Cardiac muscle cell (in vitro differentiated cells and primary cell): ENCODE data around the gene WDR93. TPM values are rescaled to one million over a fixed set of nuclear protein-coding genes. Genes with fewer than 3 reads are reported as not detected.
A peak's percentile ranks its signal among the peaks of the same experiment; 100 is the strongest.
"Not testable (repeated sequence)": the region's sequence is repeated elsewhere in the genome, so short reads cannot be mapped to it uniquely, and the experiment has no call there.

ENCODE experiments used
- DNase-seq, 2 donors: peaks; one replicate each; pipeline versions ENCODE4 v3.0.0 to v3.0.0-alpha.2; 2010 to 2017; ENCODE audit warnings: low read depth in 1 of 2, low spot score in 1 of 2
- H3K27ac ChIP-seq: fragments of 200-600 bp; sonication (generic); 2 replicates; pipeline ENCODE4 v1.5.1; 2016
- H3K27me3 ChIP-seq: fragments of 200-600 bp; sonication (generic); 2 replicates; pipeline ENCODE4 v1.6.0; 2016; ENCODE audit warnings: control low read depth
- H3K36me3 ChIP-seq: fragments of 200-600 bp; sonication (generic); 2 replicates; pipeline ENCODE4 v1.5.1; 2016; ENCODE audit warnings: control low read depth
- H3K4me1 ChIP-seq: fragments of 200-600 bp; sonication (generic); 2 replicates; pipeline ENCODE4 v1.8.1; 2017; ENCODE audit warnings: low read depth, mild to moderate bottlenecking, mixed run types
- H3K4me3 ChIP-seq: fragments of 200-600 bp; sonication (generic); 2 replicates; pipeline ENCODE4 v1.5.1; 2016; ENCODE audit warnings: mild to moderate bottlenecking
- H3K9me3 ChIP-seq: fragments of 200-600 bp; sonication (generic); 2 replicates; pipeline ENCODE4 v1.5.1; 2017; ENCODE audit warnings: low read depth, mild to moderate bottlenecking, control low read depth
- polyA plus RNA-seq: library from polyadenylated mRNA; unstranded; fragments of >200 nt; fragmentation: Nextera tagmentation; extraction: Ambion mirVana; gene quantifications from 2 replicates; pipeline ENCODE4 v1.2.1, GENCODE V29; 2016
- total RNA-seq: library from RNA; depleted of rRNA; stranded (reverse); fragments of >200 nt; gene quantifications from 2 replicates; pipeline ENCODE4 v1.2.3, GENCODE V29; 2016
- TF ChIP-seq, protein P1 (sequence below): IDR thresholded peaks from 2 replicates; pipeline ENCODE4 v1.5.1; 2012; ENCODE audit warnings: low read depth, mild to moderate bottlenecking, low read length

Gene WDR93
- total and polyA plus RNA-seq, 2 experiments from 2014 or later = 0.06 to 0.73 TPM

DNA sequence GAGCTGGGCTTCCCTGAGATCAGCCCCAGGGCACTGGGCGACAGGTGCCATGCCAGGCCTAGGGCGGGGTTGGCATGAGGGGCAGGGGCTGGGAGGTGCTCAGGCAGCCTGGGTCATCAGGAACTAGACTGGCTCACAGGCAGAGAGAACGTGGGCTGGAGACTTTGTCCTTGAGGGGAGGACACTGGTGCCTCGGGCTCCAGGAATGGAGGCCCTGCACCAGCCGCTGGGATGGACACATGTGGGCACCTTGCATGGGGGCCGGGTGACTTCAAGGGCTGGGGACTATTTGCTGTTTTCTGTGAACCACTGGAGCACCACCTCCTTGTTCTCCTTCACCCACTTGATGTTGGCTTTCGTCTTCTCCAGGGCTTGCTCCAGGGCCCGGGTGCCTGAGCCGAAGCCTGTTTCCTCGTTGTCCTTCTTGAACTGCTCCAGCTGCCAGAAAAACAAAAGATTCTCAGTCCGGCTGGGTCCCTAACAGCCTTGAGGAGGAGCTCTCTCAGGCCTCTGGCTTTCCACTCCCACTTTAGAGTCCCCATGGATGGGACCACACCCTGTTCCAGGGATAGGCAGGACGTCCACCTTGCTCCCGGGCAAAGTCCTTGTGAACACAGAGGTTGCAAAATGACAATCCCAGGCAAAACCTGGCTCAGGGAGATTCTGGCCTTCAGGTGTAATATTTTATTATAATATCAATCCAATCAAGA is 94.6 kb downstream of the WDR93 start:
- Histone ChIP-seq H3K4me1 (peaks cover 17% of the 10 kb centered on the region), H3K4me3 (no peak overlapping the region), H3K27ac (no peak overlapping the region), H3K36me3 (no peaks in the 10 kb centered on the region), H3K9me3 (no peaks in the 10 kb centered on the region), H3K27me3 (no peaks in the 10 kb centered on the region)
- TF ChIP-seq, protein P1, sequence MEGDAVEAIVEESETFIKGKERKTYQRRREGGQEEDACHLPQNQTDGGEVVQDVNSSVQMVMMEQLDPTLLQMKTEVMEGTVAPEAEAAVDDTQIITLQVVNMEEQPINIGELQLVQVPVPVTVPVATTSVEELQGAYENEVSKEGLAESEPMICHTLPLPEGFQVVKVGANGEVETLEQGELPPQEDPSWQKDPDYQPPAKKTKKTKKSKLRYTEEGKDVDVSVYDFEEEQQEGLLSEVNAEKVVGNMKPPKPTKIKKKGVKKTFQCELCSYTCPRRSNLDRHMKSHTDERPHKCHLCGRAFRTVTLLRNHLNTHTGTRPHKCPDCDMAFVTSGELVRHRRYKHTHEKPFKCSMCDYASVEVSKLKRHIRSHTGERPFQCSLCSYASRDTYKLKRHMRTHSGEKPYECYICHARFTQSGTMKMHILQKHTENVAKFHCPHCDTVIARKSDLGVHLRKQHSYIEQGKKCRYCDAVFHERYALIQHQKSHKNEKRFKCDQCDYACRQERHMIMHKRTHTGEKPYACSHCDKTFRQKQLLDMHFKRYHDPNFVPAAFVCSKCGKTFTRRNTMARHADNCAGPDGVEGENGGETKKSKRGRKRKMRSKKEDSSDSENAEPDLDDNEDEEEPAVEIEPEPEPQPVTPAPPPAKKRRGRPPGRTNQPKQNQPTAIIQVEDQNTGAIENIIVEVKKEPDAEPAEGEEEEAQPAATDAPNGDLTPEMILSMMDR = no peak
- no peak for DNase-seq

DNA sequence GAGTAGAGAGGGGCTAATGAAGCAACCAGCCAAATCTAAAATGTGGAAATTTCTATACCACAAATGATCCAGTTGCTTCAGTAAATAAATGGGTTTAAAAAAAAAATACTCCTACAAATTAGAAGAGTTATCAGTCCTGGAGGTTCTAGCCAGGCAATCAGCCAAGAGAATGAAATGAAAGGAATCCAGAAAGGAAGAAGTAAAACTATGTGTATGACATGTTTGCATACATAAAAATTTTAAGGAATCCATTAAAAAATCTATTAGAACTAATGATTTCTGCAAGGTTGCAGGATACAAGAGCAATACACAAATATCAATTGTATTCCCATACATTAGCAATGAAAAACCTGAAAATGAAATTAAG is 95.1 kb downstream of the WDR93 start:
- Histone ChIP-seq H3K27me3 (no peaks in the 10 kb centered on the region), H3K27ac (no peak overlapping the region), H3K4me3 (no peak overlapping the region), H3K9me3 (no peaks in the 10 kb centered on the region), H3K4me1 (peaks cover 12% of the 10 kb centered on the region), H3K36me3 (no peaks in the 10 kb centered on the region)
- TF ChIP-seq, protein P1 = no peak
- DNase-seq = peak in 1 of 2 donors; percentile 76

DNA sequence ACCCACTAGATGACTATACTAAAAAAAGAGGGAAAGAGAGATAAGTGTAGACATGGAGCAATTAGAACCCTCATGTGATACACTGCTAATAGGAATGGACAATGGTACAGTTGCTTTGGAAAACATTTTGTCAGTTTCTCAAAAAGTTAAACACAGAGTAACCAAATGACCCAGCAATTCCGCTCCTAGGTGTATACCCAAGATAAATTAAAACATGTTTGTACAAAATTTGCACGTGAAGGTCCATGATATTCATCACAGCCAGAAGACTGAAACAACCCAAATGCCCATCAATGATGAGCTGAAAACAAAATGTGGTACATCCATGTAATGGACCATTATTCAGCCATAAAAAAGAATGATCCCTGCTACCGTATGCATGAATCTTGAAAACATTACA is 97.3 kb downstream of the WDR93 start:
- DNase-seq = no peak
- no peak overlapping the region for H3K27ac ChIP-seq
- H3K27me3 ChIP-seq = no peaks in the 10 kb centered on the region
- TF ChIP-seq, protein P1 = no peak
- no peaks in the 10 kb centered on the region for H3K36me3 ChIP-seq
- no peak overlapping the region for H3K4me3 ChIP-seq
- no peaks in the 10 kb centered on the region for H3K9me3 ChIP-seq
- peaks cover 6% of the 10 kb centered on the region for H3K4me1 ChIP-seq

DNA sequence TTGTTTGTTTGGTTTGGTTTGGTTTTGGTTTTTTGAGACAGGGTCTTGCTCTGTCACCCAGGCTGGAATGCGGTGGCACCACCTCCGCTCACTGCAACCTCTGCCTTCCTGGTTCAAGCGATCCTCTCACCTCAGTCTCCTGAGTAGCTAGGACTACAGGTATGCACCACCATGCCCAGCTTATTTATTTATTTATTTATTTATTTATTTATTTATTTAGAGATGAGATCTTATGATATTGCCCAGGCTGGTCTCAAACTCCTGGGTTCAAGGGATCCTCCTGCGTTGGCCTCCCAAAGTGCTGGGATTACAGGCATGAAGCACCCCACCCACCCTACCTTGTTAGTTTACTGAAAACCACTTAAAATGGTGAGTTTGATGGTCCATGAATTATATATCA is 98.0 kb downstream of the WDR93 start:
- not testable (repeated sequence) for H3K9me3 ChIP-seq, H3K27me3 ChIP-seq, DNase-seq, H3K27ac ChIP-seq, H3K36me3 ChIP-seq, H3K4me1 ChIP-seq, H3K4me3 ChIP-seq

DNA sequence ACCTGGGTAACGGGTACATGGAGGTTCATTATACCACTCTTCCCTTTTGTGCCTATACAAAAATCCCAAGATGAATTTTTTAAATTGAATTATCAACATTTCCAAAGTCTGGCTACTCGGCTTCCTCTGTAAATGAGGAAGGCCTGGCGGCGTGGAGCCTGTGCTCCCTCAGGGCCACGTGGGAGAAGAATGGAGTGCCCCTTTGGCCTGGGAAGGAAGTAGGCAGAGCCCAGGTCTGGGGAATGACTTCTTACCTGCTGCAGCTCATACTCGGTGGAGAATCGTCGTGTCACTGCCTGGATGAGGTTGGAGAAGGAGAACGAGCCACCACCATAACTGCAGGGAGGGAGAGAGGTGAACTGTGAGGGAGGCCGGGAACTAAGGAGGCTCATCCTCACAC is 99.6 kb downstream of the WDR93 start:
- DNase-seq = no peak
- H3K27me3 ChIP-seq = no peaks in the 10 kb centered on the region
- TF ChIP-seq, protein P1 = no peak
- H3K4me3 ChIP-seq = no peak overlapping the region
- no peaks in the 10 kb centered on the region for H3K9me3 ChIP-seq
- no peaks in the 10 kb centered on the region for H3K36me3 ChIP-seq
- no peak overlapping the region for H3K27ac ChIP-seq
- no peaks in the 10 kb centered on the region for H3K4me1 ChIP-seq

DNA sequence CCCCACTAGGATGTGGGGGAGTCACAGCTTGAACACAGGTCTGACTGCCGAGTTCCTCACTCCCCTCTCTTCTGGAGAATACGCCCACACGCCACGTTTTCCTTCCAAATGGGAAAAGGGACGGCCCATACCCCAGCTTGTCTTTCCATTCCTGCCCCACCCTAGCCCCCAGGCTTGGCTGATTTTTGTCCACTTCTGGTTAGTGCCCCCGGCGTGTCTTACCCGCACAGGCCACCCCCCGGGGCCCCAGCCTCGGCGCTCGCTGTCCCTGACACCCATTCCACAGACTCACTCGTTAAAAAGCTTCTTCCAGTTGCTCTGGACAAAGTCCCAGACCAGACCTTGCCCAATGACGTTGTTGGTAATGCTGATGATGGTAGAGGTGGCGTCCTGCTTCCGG is 100.0 kb downstream of the WDR93 start:
- TF ChIP-seq, protein P1 = no peak
- Histone ChIP-seq H3K4me3 (no peak overlapping the region), H3K27me3 (no peaks in the 10 kb centered on the region), H3K9me3 (no peaks in the 10 kb centered on the region), H3K4me1 (no peaks in the 10 kb centered on the region), H3K36me3 (no peaks in the 10 kb centered on the region), H3K27ac (no peak overlapping the region)
- no peak for DNase-seq
